ENCODE measurements around the gene TIPRL. TPM values are rescaled to one million over a fixed set of nuclear protein-coding genes. Genes with fewer than 3 reads are reported as not detected.

Gene TIPRL
- total and polyA plus RNA-seq, 9 of the 15 experiments (the other 6 are each of a cell fraction or from before 2014, with no cell fraction given) = 41.4 to 90.2 (median 69.9) TPM

DNA sequence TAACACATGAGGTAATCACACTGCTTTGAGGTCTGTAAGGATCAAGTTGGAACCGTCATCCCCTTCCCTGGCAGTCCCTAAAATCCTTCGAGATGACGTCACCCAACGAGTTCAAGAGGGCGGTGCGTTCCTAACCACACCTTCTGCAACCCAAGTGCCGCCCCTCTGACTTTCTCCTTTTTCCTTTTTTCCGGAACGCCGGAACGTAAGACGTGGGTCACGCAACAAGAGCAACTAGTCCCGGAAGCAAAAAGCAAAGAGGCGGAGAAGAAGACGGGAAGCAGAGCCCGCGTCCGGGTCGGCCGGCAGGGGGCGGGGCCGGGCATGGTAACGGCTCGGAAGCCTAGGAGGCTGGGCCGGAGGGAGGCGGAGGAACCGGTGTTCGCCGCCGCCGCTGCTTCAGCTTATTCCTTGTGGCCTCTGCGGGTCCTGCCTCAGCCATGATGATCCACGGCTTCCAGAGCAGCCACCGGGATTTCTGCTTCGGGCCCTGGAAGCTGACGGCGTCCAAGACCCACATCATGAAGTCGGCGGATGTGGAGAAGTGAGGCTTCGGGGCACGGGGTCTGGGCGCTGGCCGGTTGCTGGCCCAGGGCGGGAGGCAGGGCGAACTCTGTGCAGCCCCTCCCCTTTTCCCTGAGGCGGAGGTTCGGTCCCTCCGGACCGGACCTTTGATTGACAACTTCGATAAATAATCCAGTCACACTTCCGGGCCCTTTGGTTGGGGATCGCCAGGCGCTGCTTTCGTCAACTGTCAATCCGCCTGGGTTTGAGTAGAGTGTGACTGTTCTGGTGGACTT is at the start of gene TIPRL (continued):
- peak; percentile 75 for TF ChIP-seq POLR2AphosphoS5 (IDR thresholded peaks at IDR 0.05; ENCODE audit: control insufficient read depth, insufficient read depth, low read depth, low read length)
- no peak for TF ChIP-seq ZNF12 (CRISPR knock-in tag; IDR thresholded peaks at IDR 0.05)
- TF ChIP-seq, protein P1, sequence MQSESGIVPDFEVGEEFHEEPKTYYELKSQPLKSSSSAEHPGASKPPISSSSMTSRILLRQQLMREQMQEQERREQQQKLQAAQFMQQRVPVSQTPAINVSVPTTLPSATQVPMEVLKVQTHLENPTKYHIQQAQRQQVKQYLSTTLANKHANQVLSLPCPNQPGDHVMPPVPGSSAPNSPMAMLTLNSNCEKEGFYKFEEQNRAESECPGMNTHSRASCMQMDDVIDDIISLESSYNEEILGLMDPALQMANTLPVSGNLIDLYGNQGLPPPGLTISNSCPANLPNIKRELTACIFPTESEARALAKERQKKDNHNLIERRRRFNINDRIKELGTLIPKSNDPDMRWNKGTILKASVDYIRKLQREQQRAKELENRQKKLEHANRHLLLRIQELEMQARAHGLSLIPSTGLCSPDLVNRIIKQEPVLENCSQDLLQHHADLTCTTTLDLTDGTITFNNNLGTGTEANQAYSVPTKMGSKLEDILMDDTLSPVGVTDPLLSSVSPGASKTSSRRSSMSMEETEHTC (IDR thresholded peaks at IDR 0.05) = no peak
- no peak for TF ChIP-seq ZFP1 (CRISPR knock-in tag; IDR thresholded peaks at IDR 0.05)
- TF ChIP-seq LEF1 (IDR thresholded peaks at IDR 0.05) = no peak
- peak; percentile 89 for TF ChIP-seq ZNF175 (CRISPR knock-in tag; IDR thresholded peaks at IDR 0.05; ENCODE audit: low read depth)
- TF ChIP-seq ZNF212 (CRISPR knock-in tag; IDR thresholded peaks at IDR 0.05) = no peak
- TF ChIP-seq DPF2 (IDR thresholded peaks at IDR 0.05) = peak; percentile 87
- TF ChIP-seq ZNF197 (CRISPR knock-in tag; IDR thresholded peaks at IDR 0.05; ENCODE audit: low read depth) = 0 out of 2 replicates have a peak, but pooled peaks have one; percentile 0
- TF ChIP-seq, protein P2, sequence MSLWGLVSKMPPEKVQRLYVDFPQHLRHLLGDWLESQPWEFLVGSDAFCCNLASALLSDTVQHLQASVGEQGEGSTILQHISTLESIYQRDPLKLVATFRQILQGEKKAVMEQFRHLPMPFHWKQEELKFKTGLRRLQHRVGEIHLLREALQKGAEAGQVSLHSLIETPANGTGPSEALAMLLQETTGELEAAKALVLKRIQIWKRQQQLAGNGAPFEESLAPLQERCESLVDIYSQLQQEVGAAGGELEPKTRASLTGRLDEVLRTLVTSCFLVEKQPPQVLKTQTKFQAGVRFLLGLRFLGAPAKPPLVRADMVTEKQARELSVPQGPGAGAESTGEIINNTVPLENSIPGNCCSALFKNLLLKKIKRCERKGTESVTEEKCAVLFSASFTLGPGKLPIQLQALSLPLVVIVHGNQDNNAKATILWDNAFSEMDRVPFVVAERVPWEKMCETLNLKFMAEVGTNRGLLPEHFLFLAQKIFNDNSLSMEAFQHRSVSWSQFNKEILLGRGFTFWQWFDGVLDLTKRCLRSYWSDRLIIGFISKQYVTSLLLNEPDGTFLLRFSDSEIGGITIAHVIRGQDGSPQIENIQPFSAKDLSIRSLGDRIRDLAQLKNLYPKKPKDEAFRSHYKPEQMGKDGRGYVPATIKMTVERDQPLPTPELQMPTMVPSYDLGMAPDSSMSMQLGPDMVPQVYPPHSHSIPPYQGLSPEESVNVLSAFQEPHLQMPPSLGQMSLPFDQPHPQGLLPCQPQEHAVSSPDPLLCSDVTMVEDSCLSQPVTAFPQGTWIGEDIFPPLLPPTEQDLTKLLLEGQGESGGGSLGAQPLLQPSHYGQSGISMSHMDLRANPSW (CRISPR knock-in tag; IDR thresholded peaks at IDR 0.05) = 0 out of 2 replicates have a peak, but pooled peaks have one; percentile 82
- no peak for TF ChIP-seq TCF7 (IDR thresholded peaks at IDR 0.05; ENCODE audit: borderline replicate concordance)
- TF ChIP-seq, protein P3, sequence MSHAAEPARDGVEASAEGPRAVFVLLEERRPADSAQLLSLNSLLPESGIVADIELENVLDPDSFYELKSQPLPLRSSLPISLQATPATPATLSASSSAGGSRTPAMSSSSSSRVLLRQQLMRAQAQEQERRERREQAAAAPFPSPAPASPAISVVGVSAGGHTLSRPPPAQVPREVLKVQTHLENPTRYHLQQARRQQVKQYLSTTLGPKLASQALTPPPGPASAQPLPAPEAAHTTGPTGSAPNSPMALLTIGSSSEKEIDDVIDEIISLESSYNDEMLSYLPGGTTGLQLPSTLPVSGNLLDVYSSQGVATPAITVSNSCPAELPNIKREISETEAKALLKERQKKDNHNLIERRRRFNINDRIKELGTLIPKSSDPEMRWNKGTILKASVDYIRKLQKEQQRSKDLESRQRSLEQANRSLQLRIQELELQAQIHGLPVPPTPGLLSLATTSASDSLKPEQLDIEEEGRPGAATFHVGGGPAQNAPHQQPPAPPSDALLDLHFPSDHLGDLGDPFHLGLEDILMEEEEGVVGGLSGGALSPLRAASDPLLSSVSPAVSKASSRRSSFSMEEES (CRISPR knock-in tag; IDR thresholded peaks at IDR 0.05) = no peak
- TF ChIP-seq NCOR1 (IDR thresholded peaks at IDR 0.05) = no peak; the same call in 1 of the 2 replicates
- TF ChIP-seq, protein P4, sequence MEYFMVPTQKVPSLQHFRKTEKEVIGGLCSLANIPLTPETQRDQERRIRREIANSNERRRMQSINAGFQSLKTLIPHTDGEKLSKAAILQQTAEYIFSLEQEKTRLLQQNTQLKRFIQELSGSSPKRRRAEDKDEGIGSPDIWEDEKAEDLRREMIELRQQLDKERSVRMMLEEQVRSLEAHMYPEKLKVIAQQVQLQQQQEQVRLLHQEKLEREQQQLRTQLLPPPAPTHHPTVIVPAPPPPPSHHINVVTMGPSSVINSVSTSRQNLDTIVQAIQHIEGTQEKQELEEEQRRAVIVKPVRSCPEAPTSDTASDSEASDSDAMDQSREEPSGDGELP (CRISPR knock-in tag; IDR thresholded peaks at IDR 0.05; ENCODE audit: borderline replicate concordance) = peak; percentile 84; the same call in 1 of the 2 replicates
- no peak for TF ChIP-seq ZNF165 (CRISPR knock-in tag; IDR thresholded peaks at IDR 0.05; ENCODE audit: borderline replicate concordance)
- TF ChIP-seq RBBP5 (IDR thresholded peaks at IDR 0.05; ENCODE audit: borderline replicate concordance, insufficient read depth, low read length, poor library complexity, severe bottlenecking) = peak; percentile 96
- no peak for TF ChIP-seq CBX5 (IDR thresholded peaks at IDR 0.05; ENCODE audit: borderline replicate concordance, low read depth)
- peak; percentile 89 for TF ChIP-seq NCOA1 (IDR thresholded peaks at IDR 0.05; ENCODE audit: low read depth)
- peak; percentile 87 for TF ChIP-seq MTA1 (IDR thresholded peaks at IDR 0.05; ENCODE audit: borderline replicate concordance)
- no peak for TF ChIP-seq HSF4 (CRISPR knock-in tag; IDR thresholded peaks at IDR 0.05; ENCODE audit: borderline replicate concordance)
- TF ChIP-seq NCOA6 (IDR thresholded peaks at IDR 0.05) = peak; percentile 79; the same call in 1 of the 2 replicates
- TF ChIP-seq TRIM28 (IDR thresholded peaks at IDR 0.05) = no peak
- peak; percentile 68; the same call in 1 of the 2 replicates for TF ChIP-seq SMARCE1 (IDR thresholded peaks at IDR 0.05)
